Astrocyte (in vitro differentiated cells and primary cell): ENCODE results near the gene KLF11. TPM values are rescaled to one million over a fixed set of nuclear protein-coding genes. Genes with fewer than 3 reads are reported as not detected.

ENCODE experiments used
- DNase-seq: peaks from one replicate; pipeline ENCODE4 v3.0.0-alpha.2; 2010; ENCODE audit warnings: low read depth
- FAIRE-seq: peaks from 2 replicates; lab custom pipeline; 2011; peaks lifted over from hg19 to GRCh38; lab: Jason Lieb, UNC
- H2AFZ ChIP-seq: 2 replicates; pipeline ENCODE4 v1.6.0; 2012; ENCODE audit warnings: low read depth, low read length, inconsistent platforms
- H3K27ac ChIP-seq: 2 replicates; pipeline ENCODE4 v1.5.1; 2011; ENCODE audit warnings: low read depth, low read length, inconsistent platforms
- H3K27me3 ChIP-seq: 2 replicates; pipeline ENCODE4 v1.6.0; 2011; ENCODE audit warnings: low read length, inconsistent platforms; ENCODE audit not compliant: insufficient read depth
- H3K36me3 ChIP-seq: 2 replicates; pipeline ENCODE4 v1.5.1; 2011; ENCODE audit warnings: low read length, inconsistent platforms; ENCODE audit not compliant: insufficient read depth
- H3K4me1 ChIP-seq: 2 replicates; pipeline ENCODE4 v1.5.1; 2011; ENCODE audit warnings: low read length, inconsistent platforms; ENCODE audit not compliant: insufficient read depth
- H3K4me2 ChIP-seq: 2 replicates; pipeline ENCODE4 v1.6.0; 2012; ENCODE audit warnings: low read length, inconsistent platforms
- H3K4me3 ChIP-seq: 2 replicates; pipeline ENCODE4 v1.5.1; 2011; ENCODE audit warnings: low read depth, mild to moderate bottlenecking, low read length, inconsistent platforms; ENCODE audit not compliant: insufficient read depth
- H3K79me2 ChIP-seq: 2 replicates; pipeline ENCODE4 v1.6.0; 2012; ENCODE audit warnings: mild to moderate bottlenecking, low read length, inconsistent platforms; ENCODE audit not compliant: insufficient read depth
- H3K9ac ChIP-seq: 2 replicates; pipeline ENCODE4 v1.6.0; 2012; ENCODE audit warnings: mild to moderate bottlenecking, low read length, inconsistent platforms
- H3K9me3 ChIP-seq: 2 replicates; pipeline ENCODE4 v1.5.1; 2012; ENCODE audit warnings: low read depth, mild to moderate bottlenecking, low read length, inconsistent platforms; ENCODE audit not compliant: insufficient read depth
- H4K20me1 ChIP-seq: 2 replicates; pipeline ENCODE4 v1.6.0; 2012; ENCODE audit warnings: low read length, inconsistent platforms; ENCODE audit not compliant: insufficient read depth
- H3K27ac Mint-ChIP-seq: one replicate; pipeline ENCODE4 v1.8.0; 2021; ENCODE audit warnings: mild to moderate bottlenecking, mixed read lengths; ENCODE audit not compliant: unreplicated experiment
- H3K27me3 Mint-ChIP-seq: one replicate; pipeline ENCODE4 v1.8.0; 2021; ENCODE audit warnings: low read depth, mixed read lengths; ENCODE audit not compliant: unreplicated experiment
- H3K36me3 Mint-ChIP-seq: one replicate; pipeline ENCODE4 v1.8.0; 2021; ENCODE audit warnings: low read depth, mixed read lengths; ENCODE audit not compliant: unreplicated experiment
- H3K4me1 Mint-ChIP-seq: one replicate; pipeline ENCODE4 v1.8.0; 2021; ENCODE audit warnings: low read depth, mixed read lengths; ENCODE audit not compliant: unreplicated experiment
- H3K4me3 Mint-ChIP-seq: one replicate; pipeline ENCODE4 v1.8.0; 2021; ENCODE audit warnings: mild to moderate bottlenecking, moderate library complexity, mixed read lengths; ENCODE audit not compliant: unreplicated experiment
- H3K9me3 Mint-ChIP-seq: one replicate; pipeline ENCODE4 v1.8.0; 2021; ENCODE audit warnings: mild to moderate bottlenecking, mixed read lengths; ENCODE audit not compliant: unreplicated experiment
- CTCF ChIP-seq: IDR thresholded peaks from 2 replicates; pipeline ENCODE4 v1.5.1; 2011; ENCODE audit warnings: low read depth, mild to moderate bottlenecking, inconsistent platforms, low read length, moderate library complexity; ENCODE audit not compliant: insufficient read depth
- EZH2 ChIP-seq: IDR thresholded peaks from 2 replicates; pipeline ENCODE4 v1.6.1; 2012; ENCODE audit warnings: mild to moderate bottlenecking, low read length, inconsistent platforms; ENCODE audit not compliant: insufficient read depth
- total RNA-seq: library from RNA; stranded (reverse); gene quantifications from 2 replicates; pipeline ENCODE4 v1.2.1, GENCODE V29; 2021

KLF11 gene
- total RNA-seq, 1 donor from 2014 or later, result 9.8 TPM

GRCh38 chr2:10067330-10067729, 24.0 kb downstream of the KLF11 start:
- no peak overlapping the region for H3K9ac ChIP-seq
- no peaks in the 10 kb centered on the region for H3K9me3 ChIP-seq
- Mint-ChIP-seq H3K4me1 (no peaks in the 10 kb centered on the region), H3K36me3 (peaks cover 3% of the 10 kb centered on the region), H3K27ac (no peak overlapping the region), H3K4me3 (no peak overlapping the region), H3K9me3 (peaks cover 7% of the 10 kb centered on the region), H3K27me3 (peaks cover 9% of the 10 kb centered on the region)
- no peaks in the 10 kb centered on the region for H3K4me1 ChIP-seq
- no peaks in the 10 kb centered on the region for H3K36me3 ChIP-seq
- no peak overlapping the region for H3K4me2 ChIP-seq
- no peak overlapping the region for H2AFZ ChIP-seq
- TF ChIP-seq EZH2 (no peak), CTCF (no peak)
- H3K79me2 ChIP-seq, result no peaks in the 10 kb centered on the region
- H3K4me3 ChIP-seq, result no peak overlapping the region
- no peaks in the 10 kb centered on the region for H4K20me1 ChIP-seq
- no peaks in the 10 kb centered on the region for H3K27me3 ChIP-seq
- FAIRE-seq, result no peak
- DNase-seq, result no peak
- no peak overlapping the region for H3K27ac ChIP-seq

GRCh38 chr2:10067881-10068280, 24.5 kb downstream of the KLF11 start:
- Mint-ChIP-seq H3K27ac (no peak overlapping the region), H3K36me3 (peaks cover 2% of the 10 kb centered on the region), H3K27me3 (peaks cover 5% of the 10 kb centered on the region), H3K9me3 (peaks cover 7% of the 10 kb centered on the region), H3K4me1 (no peaks in the 10 kb centered on the region), H3K4me3 (no peak overlapping the region)
- Histone ChIP-seq H3K27ac (no peak overlapping the region), H3K36me3 (no peaks in the 10 kb centered on the region), H3K9ac (no peak overlapping the region), H4K20me1 (no peaks in the 10 kb centered on the region), H3K9me3 (no peaks in the 10 kb centered on the region), H3K27me3 (no peaks in the 10 kb centered on the region), H3K4me2 (no peak overlapping the region), H3K4me3 (no peak overlapping the region), H3K4me1 (no peaks in the 10 kb centered on the region), H2AFZ (no peak overlapping the region), H3K79me2 (no peaks in the 10 kb centered on the region)
- TF ChIP-seq CTCF, result no peak
- no peak for TF ChIP-seq EZH2
- DNase-seq (no peak), FAIRE-seq (no peak)

GRCh38 chr2:10071176-10071575, 27.8 kb downstream of the KLF11 start:
- H3K4me3 Mint-ChIP-seq, result no peak overlapping the region
- H3K27ac Mint-ChIP-seq, result no peak overlapping the region
- Histone ChIP-seq H3K36me3 (no peaks in the 10 kb centered on the region), H3K4me1 (no peaks in the 10 kb centered on the region), H2AFZ (no peak overlapping the region), H3K9ac (no peak overlapping the region), H4K20me1 (no peaks in the 10 kb centered on the region), H3K4me3 (no peak overlapping the region), H3K27ac (no peak overlapping the region), H3K4me2 (no peak overlapping the region), H3K27me3 (peaks cover 11% of the 10 kb centered on the region), H3K9me3 (no peaks in the 10 kb centered on the region), H3K79me2 (no peaks in the 10 kb centered on the region)
- peaks cover 8% of the 10 kb centered on the region for H3K9me3 Mint-ChIP-seq
- no peak for DNase-seq
- peaks cover 3% of the 10 kb centered on the region for H3K36me3 Mint-ChIP-seq
- no peaks in the 10 kb centered on the region for H3K4me1 Mint-ChIP-seq
- peaks cover 25% of the 10 kb centered on the region for H3K27me3 Mint-ChIP-seq
- no peak for FAIRE-seq
- TF ChIP-seq EZH2, result no peak
- TF ChIP-seq CTCF, result no peak
